Measurements from ENCODE around the gene RNU6-1.

DNA sequence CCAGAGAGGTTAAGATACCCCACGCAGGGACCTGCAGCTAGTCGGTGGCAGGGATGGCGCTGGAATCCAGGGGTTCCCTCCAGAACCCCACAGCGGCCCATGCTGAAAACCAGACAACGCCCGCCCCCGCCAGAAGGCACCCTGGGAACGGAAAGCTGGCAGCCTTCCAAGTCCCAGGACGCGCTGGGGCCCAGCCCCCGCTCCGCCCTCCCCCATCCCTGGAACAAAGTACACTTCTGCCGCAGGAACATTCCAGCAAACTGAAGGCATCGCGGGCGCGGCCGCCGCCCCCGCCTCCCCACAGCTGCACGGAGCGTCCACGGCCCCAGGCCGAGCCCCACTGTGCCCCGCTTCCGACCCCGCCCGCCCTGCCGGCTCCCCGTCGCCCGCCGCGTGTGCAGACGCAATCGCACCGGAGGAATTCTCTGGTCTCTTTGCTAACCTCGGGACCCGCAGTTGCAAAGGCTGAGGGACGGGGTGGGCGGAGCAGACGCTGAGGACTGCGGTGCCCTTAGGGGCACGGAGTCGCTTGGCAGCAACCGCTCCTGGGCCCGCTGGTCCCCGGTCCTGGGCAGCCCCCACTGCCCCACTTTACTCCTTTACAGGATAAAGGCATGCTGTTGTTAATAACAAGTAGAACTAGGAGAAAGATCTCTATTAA is 44.8 kb upstream of the RNU6-1 start:
- TF ChIP-seq EZH2 (IDR thresholded peaks at IDR 0.05) (no peak), POLR2A (IDR thresholded peaks at IDR 0.05; ENCODE audit: borderline replicate concordance, extremely low read depth, insufficient read depth, insufficient read length) (peak; percentile 35), POLR2AphosphoS5 (IDR thresholded peaks at IDR 0.05; ENCODE audit: low read depth, low read length) (peak; percentile 50), ZNF274 (IDR thresholded peaks at IDR 0.05; ENCODE audit: low read depth, low read length) (no peak), YY1 (IDR thresholded peaks at IDR 0.05; ENCODE audit: extremely low read depth, insufficient replicate concordance, low read depth, low read length) (no peak), TCF7L2 (IDR thresholded peaks at IDR 0.05; ENCODE audit: borderline replicate concordance, extremely low read depth, insufficient read depth, insufficient read length) (peak; percentile 79), ZFX (IDR thresholded peaks at IDR 0.05) (peak; percentile 21; the same call in 1 of the 2 replicates), JUND (IDR thresholded peaks at IDR 0.05) (no peak), EZH2phosphoT487 (IDR thresholded peaks at IDR 0.05; ENCODE audit: borderline replicate concordance) (no peak)
- TF ChIP-seq, protein P1, sequence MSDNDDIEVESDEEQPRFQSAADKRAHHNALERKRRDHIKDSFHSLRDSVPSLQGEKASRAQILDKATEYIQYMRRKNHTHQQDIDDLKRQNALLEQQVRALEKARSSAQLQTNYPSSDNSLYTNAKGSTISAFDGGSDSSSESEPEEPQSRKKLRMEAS (IDR thresholded peaks at IDR 0.05): no peak; the same call in 1 of the 2 replicates
- TF ChIP-seq, protein P2, sequence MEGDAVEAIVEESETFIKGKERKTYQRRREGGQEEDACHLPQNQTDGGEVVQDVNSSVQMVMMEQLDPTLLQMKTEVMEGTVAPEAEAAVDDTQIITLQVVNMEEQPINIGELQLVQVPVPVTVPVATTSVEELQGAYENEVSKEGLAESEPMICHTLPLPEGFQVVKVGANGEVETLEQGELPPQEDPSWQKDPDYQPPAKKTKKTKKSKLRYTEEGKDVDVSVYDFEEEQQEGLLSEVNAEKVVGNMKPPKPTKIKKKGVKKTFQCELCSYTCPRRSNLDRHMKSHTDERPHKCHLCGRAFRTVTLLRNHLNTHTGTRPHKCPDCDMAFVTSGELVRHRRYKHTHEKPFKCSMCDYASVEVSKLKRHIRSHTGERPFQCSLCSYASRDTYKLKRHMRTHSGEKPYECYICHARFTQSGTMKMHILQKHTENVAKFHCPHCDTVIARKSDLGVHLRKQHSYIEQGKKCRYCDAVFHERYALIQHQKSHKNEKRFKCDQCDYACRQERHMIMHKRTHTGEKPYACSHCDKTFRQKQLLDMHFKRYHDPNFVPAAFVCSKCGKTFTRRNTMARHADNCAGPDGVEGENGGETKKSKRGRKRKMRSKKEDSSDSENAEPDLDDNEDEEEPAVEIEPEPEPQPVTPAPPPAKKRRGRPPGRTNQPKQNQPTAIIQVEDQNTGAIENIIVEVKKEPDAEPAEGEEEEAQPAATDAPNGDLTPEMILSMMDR (IDR thresholded peaks at IDR 0.05 in 2 of 3, conservative IDR thresholded peaks at IDR 0.05 in 1 of 3; ENCODE audit: borderline replicate concordance in 1 of 3, insufficient read depth in 1 of 3, low read depth in 2 of 3, low read length in 2 of 3): no peak
- TF ChIP-seq, protein P3, sequence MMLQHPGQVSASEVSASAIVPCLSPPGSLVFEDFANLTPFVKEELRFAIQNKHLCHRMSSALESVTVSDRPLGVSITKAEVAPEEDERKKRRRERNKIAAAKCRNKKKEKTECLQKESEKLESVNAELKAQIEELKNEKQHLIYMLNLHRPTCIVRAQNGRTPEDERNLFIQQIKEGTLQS (IDR thresholded peaks at IDR 0.05): no peak
- TF ChIP-seq, protein P4, sequence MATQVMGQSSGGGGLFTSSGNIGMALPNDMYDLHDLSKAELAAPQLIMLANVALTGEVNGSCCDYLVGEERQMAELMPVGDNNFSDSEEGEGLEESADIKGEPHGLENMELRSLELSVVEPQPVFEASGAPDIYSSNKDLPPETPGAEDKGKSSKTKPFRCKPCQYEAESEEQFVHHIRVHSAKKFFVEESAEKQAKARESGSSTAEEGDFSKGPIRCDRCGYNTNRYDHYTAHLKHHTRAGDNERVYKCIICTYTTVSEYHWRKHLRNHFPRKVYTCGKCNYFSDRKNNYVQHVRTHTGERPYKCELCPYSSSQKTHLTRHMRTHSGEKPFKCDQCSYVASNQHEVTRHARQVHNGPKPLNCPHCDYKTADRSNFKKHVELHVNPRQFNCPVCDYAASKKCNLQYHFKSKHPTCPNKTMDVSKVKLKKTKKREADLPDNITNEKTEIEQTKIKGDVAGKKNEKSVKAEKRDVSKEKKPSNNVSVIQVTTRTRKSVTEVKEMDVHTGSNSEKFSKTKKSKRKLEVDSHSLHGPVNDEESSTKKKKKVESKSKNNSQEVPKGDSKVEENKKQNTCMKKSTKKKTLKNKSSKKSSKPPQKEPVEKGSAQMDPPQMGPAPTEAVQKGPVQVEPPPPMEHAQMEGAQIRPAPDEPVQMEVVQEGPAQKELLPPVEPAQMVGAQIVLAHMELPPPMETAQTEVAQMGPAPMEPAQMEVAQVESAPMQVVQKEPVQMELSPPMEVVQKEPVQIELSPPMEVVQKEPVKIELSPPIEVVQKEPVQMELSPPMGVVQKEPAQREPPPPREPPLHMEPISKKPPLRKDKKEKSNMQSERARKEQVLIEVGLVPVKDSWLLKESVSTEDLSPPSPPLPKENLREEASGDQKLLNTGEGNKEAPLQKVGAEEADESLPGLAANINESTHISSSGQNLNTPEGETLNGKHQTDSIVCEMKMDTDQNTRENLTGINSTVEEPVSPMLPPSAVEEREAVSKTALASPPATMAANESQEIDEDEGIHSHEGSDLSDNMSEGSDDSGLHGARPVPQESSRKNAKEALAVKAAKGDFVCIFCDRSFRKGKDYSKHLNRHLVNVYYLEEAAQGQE (IDR thresholded peaks at IDR 0.05; ENCODE audit: low read depth): no peak
- TF ChIP-seq, protein P5, sequence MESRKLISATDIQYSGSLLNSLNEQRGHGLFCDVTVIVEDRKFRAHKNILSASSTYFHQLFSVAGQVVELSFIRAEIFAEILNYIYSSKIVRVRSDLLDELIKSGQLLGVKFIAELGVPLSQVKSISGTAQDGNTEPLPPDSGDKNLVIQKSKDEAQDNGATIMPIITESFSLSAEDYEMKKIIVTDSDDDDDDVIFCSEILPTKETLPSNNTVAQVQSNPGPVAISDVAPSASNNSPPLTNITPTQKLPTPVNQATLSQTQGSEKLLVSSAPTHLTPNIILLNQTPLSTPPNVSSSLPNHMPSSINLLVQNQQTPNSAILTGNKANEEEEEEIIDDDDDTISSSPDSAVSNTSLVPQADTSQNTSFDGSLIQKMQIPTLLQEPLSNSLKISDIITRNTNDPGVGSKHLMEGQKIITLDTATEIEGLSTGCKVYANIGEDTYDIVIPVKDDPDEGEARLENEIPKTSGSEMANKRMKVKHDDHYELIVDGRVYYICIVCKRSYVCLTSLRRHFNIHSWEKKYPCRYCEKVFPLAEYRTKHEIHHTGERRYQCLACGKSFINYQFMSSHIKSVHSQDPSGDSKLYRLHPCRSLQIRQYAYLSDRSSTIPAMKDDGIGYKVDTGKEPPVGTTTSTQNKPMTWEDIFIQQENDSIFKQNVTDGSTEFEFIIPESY (IDR thresholded peaks at IDR 0.05; ENCODE audit: extremely low read depth, insufficient replicate concordance, low read length): no peak

All from HCT116 (cell line).